Right lung (tissue), 5 donors: ENCODE data around the gene INPP5A. TPM values are rescaled to one million over a fixed set of nuclear protein-coding genes. Genes with fewer than 3 reads are reported as not detected.
"Not testable (repeated sequence)": the region's sequence is repeated elsewhere in the genome, so short reads cannot be mapped to it uniquely, and the experiment has no call there.

Experiments used
- DNase-seq, 2 donors: peaks; one replicate each; pipeline ENCODE4 v3.0.0-alpha.2; 2013
- polyA plus RNA-seq, 5 donors: library from polyadenylated mRNA; unstranded; fragments of 120-200 nt; gene quantifications; one replicate each; pipeline versions ENCODE4 v1.2.1 to v1.2.3, GENCODE V29; 2013; ENCODE audit warnings: inconsistent platforms in 1 of 5, low replicate concordance in 1 of 5; ENCODE audit not compliant: insufficient read length in 5 of 5, insufficient read depth in 1 of 5

The INPP5A gene
- polyA plus RNA-seq, 5 donors, result 27.7 to 41.7 (median 35.5) TPM

DNA sequence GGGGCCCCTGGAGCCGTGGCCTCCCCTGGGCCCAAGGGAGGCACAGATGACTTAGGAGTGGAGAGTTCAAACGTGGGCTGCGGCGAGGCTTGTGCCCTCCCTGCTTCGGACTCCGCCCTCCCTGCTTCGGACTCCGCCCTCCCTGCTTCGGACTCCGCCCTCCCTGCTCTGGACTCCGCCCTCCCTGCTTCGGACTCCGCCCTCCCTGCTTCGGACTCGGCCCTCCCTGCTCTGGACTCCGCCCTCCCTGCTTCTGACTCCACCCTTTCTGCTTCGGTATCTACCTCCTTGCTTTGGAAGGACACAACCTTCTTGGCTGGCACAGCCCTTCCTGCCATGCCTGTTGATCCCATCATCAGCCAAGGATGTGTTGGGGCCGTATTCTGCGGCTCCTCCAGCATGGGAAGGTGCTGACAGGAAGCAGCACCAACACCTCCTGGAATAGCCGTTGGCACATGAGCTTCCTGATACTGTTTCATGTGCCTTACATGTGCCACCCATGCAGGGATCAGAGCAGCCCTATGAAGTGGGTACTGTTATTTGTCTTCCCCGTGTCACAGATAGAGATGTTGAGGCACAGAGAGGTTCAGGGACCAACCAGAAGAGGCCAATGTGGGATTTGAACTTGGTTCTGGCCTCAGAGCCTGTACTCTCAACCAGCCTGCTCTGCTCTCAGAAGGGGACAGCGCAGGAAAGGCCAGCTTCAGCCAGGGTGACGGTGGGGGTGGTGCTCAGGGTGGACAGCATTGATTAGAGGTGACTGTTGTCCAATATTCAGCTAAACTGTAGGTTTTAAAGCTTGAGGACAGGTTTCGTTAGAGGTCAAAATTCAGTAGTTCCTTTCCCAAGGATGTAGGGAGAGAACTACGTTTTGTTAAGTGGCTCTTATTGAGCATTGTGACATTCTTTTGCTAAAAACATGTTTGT is 133.9 kb downstream of the INPP5A start:
- DNase-seq, result no peak

DNA sequence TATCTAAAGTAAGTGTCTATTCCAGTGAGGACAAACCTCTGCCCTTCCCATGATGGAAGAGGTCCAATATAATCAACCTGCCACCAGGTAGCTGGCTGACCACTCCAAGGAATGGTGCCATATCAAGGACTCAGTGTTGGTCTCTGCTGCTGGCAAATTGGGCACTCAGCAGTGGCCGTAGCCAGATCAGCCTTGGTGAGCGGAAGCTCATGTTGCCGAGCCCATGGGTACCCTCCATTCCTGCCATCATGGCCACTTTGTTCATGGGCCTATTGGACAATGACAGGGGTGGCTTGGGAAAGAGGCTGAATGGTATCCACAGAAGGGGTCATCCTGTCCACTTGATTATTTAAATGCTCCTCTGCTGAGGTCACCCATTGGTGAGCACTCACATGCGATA is 136.2 kb downstream of the INPP5A start:
- DNase-seq, result not testable (repeated sequence)

DNA sequence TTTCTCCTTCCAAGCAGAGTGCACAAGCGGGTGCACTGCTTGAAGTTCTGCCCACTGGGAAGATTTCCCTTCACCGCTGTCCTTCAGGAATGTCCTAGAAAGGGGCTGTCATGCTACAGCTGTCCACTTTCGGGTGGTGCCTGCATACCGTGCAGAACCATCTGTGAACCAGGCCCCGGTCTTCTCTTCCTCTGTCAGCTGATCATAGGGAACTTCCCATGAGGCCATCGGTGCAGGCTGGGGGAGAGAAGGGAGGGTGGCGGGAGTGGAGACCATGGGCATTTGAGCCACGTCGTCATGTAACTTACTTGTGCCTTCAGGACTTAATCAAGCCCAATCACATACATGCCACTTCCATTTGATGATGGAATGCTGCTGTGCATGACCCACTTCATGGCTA is 136.7 kb downstream of the INPP5A start:
- no peak for DNase-seq

DNA sequence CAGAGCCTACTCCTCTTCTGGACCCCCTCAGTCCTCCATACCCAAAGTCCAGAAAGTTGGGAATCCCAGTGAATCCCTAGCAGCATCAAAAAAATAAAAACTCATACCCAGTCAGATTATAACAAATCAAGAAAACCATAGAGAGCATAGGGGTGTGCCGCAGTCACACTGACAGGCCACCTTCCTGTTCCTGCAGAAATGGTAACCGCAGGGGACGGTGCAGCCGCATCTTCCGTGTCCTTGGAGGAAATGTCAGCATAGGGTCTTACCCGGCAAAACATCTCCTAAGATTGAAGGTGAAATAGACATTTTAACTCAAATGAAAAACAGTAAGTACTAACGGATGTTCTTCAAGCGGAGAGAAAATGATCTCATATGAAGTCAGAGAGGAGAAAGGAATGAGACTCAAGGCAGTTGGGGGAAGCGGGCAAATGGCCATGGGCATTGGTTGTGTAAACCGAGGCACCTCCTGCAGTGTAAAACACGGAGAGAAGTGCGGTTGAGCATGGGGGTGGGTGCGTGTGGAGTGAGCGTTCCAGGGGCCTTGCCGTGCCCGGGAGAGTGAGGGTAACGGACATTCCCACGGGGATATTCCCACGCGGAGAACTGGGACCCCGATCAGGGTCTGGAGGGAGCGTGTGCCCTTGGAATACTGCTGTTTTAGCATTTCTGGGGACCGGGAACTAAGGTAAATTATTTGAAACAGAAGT is 137.6 kb downstream of the INPP5A start:
- DNase-seq, result no peak

DNA sequence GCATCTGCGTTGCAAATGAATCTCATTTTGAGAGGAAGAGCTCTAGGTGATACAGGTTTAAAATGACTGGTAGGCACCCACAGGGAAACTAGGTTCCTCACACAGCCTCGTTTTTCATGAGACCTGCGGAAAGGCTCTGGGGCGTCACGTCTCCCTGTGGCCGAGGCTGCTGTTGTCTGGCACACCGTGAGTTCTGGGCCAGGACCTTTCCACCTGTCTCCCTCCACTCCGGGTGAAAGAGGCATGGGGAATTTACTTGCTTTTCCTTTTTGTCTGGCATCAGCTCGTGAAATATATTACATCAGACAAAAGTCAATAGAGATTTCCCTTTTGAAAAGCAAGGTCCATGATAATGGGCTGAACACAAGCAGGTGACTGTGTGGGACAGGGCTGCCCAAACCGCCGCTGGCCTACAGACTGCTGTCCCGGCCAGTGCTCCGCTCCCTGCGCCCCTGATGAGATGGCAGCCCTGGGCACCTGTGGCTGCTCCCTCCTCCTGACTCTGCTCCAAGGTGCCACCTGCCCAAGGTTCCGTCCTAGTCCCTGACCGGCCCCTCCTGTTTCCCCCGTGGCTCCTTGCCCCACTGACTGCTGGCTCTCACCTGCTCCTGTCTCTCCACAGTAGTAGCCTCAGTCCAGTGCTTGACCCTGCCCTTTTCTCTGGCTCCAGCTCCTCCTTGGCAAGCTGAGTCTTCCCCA is 138.8 kb downstream of the INPP5A start:
- no peak for DNase-seq

DNA sequence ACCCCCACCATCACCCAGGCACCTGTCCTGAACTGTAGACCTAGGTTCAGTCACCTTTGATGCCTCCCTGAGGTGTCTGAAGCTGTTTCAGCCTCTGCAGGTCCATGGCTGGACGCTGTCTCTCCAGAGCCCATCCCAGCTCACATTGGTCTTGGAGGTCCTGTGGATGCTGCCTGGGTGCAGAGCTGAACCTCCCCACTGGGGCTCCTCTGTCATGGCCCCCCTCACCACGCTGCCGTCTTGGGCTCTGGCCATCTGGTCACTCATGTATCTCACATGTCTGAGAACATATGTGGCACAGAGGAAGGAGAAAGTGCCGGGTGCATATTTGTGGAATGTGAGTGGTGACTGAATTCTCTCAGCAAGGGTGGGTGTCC is 139.5 kb downstream of the INPP5A start:
- DNase-seq, result no peak

DNA sequence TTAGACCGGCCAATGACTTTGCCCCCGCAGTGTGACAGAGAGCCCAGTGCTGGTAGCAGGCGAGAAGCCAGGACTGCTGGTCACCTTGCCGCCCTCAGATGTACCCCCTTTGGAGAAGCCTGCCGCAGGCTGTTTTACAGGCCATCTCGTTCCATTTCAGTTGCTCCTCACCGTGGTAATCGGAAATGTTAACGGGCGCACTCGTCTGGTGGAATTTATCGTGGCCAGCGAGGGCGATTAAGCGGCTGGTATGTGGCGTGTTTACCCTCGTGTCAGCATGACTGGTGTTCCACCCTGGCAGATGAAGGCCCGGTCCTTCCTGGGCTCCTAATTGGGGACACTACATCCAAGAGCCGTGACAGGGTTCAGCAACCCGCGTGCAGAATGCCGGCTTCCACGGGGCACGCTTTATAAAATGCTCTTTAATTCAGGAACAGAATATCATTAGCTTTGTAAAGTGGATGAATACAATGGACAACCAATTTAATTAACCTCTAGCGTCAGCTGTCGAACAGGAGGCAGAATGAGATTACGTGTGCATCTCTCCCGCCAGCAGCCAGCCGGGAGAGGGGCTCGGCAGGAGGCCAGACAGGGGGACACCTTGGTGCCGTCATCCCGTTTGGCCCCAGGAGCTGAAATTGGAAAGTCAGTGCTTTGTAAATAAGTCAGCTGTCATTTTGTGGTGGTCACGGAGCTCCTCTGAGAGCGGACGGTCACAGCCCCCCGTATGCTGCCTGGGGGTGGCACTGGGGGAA is 140.1 kb downstream of the INPP5A start:
- DNase-seq, result no peak

DNA sequence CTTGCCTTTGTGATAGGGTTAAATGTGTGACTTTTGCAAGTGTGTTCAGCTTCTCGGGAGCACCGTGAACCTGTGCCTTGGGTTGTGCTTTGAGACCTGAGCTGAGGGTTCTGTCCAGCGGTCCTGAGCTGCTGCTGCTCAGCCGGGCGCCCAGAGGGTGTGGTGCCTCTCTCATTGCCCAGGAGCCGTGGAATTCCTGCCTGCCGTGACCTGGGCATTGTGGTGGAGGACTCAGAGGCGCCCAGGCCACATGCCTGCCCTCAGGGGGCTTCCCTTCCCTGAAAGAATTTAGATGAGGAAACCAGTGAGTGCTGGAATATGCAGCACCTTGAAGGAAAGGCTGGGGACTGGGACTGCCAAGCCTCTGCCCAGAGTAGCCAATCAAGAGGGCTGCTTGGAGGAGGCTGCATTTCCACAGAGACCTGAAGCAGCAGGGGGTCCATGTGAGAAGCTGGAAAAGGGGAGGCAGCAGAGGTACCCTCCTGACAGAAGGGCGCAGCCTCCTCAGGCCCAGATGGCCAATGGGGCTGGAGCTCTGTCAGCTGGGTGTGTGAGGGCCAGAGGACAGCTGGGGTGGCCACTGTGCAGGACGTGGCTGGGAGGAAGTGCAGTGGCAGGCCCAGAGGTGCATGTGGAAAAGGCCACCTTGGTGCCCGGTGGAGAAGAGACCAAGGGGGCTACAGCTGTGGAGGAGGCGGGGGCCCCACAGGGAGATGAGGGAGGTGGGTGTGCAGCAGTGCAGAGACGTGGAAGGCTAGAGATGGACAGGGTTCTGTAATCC is 141.0 kb downstream of the INPP5A start:
- no peak for DNase-seq

DNA sequence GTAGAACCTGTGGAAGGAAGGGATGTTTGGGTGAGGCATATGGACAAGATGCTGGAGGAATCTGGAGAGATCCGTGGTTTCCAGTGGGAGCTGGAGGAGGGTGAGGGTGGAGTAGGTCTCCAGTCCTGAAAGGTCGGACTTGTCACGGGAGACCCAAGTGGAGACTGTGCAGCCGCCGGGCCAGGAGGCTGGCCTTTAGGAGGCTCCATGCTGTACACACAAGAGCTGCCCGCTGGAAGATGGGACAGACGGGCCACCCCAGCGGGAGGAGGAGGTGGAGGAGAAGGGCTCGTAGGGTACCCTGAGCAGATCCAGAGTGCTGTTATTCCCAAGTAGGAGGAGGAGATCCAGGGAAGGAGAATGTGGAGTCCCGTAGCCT is 141.6 kb downstream of the INPP5A start:
- no peak for DNase-seq

DNA sequence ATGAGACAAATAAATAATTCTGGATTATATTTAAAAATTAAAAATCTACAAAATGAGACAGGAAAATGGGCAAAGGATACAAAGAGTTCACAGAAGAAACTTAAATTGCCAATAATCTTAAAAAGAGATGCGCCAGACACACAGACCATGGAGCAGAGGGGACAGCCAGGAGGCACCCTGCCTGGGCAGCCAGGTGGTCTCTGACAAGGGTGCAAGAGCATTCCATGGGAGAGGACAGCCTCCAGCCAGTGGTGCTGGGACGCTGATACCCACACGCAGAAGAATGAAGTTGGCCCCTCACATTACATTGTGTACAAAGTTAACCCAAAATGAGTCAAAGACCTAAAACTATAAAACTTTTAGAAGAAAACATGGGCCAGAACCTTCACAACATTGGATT is 142.1 kb downstream of the INPP5A start:
- DNase-seq, result no peak

DNA sequence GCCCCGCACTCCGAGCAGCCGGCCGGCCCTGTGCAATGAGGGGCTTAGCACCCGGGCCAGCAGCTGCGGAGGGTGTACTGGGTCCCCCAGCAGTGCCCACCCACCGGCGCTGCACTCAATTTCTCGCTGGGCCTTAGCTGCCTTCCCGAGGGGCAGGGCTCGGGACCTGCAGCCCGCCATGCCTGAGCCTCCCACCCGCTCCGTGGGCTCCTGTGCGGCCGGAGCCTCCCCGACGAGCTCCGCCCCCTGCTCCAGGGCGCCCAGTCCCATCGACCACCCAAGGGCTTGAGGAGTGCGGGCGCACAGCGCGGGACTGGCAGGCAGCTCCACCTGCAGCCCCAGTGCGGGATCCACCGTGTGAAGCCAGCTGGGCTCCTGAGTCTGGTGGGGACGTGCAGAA is 143.2 kb downstream of the INPP5A start:
- DNase-seq, result not testable (repeated sequence)

DNA sequence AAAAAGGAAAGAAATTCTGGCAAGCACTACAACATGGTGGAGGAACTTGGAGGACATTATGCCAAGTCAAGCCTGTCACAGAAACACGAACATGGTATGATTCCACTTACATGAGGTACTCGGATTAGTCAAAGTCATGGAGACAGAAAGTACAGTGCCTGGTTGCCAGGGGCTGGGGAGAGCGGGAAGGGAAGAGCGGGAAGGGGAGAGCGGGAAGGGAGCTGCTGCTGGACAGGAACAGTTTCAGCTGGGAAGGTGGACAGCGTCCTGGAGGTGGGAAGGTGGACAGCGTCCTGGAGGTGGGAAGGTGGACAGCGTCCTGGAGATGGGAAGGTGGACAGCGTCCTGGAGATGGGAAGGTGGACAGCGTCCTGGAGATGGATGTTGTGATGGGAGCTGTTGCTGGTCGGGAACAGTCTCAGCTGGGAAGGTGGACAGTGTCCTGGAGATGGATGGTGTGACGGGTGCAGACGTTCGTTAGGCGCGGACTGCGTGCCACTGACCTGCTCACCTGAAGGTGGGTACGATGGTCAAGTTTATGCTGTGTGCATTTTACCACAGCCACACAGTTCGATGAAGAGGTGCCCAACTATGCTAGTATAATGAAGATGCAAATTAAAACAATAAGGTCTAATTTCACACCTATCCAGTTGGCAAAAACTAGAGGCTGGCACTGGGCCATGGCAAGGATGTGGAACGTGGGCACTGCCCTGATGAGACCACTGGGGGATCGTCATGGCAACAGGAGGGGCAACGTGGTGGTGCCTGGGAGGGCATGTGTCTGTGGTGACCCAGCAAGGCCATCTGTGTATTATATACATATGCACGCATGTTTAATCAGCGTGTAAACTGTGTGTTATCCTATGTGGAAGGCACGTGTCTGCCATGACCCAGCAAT is 144.5 kb downstream of the INPP5A start:
- DNase-seq, result no peak

DNA sequence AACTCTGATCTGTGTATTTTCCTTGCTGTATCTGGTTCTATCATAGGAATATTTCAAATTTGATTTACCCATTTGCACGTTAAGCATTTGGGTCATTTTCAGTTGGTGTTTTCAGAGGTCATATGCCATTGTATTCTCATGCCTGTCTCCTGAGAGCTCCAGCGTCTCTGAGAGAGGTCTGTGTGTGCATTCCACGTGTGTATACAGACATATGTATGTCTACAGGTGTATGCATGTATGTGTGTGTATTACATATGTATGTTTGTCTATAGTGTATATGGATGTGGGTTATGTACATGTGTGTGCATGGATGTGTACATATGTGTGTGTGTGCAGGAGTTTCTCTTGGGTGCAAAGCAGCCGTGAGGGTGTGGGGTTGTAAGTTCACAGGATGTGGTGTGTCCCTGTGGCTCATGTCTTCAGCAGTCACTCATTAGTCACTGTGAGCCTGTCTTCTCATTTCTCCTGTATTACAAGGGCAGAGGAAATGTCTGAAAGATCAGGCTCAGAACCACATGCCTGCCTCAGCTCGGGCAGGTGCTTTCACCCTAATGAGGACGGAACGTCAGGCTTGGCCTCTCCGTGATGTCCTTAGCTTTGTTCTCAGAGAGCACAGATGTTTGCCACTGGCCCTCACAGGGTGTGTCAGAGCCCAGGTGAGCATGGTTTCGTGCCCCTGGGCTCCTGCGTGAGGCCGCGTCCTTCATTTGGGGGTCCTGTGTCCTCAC is 146.7 kb downstream of the INPP5A start:
- DNase-seq, result no peak

DNA sequence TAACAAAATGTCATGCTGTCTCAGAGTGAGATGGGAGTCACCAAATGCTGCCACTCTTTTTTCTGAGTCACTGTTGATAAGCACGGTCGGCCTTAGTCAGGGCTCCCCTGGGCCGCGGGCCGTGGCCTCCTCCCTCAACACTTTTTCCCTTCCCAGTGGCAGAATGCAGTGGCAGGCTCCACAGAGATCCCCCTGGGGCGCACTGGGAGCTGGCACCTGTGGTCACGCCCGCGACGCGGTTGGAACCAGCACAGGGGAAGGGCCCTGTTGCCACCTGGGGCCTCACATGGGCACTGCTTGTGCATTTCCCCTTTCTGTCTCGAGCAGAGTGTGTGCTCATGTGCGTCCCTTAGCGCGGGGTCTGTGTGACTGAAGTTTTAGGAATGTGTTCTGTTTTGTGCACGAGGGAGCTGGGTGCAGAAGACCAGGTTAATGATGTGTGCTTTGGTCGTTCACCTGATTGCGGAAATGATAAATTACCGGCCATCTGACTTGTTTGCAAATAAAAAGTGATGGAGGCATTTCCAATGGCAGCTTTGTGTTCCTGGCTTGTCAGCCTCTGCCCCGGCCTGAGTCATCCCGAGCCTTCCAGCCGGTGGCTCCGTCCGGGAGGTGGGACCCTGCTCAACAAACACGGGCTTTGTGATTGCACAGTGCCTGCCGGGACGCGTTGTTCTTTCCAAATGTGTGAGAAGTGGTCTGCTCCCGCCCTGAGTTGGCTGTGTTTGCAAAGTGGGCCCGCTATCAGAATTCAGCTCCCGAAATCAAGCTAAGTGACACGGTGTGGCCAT is 147.7 kb downstream of the INPP5A start:
- DNase-seq, result no peak

DNA sequence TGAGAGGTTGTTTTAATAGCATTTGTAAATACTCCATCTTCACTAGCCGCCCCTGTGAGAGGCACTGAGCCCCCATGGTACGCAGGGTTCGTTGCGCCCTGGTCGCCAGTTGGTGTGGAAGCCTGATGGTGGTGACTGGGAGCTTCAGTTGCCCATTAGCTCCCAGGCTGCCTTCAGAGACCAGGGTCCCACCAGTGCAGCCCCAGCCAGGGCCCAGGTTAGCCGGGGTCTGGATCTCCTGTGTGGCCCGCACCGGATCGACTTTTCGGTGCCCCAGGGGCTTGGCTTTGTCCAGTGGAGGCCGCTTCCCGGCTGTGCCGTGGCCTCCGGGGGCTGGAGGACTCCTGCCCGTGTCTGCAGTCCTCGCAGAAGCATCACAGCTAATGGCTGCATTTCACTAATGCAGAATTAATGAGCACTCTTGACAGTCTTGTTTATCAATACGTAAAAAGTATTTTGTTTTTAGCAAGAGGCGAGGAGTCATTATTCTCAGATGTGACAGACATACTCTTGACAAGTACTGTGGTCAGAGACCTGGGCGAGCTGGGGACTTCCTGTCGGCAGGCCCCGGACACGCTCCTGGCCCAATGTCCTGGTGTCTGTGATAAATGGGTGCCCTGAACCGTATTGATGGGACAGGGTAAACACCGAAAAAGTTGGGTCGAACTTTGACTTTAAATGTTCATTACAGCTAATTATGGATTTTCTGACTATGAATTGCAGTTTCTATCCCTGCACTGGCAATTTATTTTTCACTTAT is 148.5 kb downstream of the INPP5A start:
- no peak for DNase-seq

DNA sequence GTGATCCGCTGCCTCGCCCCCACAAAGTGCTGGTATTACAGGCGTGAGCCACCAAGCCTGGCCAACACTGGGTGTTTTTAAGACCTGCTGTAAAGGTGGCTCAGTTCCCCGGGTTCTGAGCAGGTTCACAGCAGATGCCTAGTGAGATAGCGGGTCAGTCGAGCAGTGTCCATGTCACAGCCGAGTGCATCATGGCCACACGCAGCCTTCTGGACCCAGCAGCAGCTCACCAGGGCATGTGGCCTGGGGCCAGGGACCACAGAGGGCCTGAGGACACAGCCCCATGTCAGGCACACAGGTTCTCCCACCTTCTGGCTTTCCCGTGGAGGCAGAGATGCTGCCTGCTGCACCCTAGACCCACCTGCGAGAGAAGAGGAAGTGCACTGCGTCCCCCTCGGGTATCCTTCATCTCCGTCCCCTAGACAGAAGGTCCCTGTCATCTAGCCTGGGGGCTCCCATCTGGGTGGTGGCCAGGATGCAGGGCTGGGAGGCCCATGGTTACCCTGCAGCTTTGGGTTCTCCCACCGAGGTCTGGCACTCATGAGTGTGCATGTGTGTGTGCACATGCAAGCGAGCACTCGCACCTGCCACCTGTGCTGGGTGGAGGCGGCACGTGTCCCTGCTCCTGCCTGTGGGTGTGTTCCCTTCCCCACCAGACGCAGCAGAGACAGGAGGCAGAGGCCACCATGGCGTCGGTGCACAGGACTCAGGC is 149.8 kb downstream of the INPP5A start:
- DNase-seq, result no peak
